Endothelial cell of umbilical vein (primary cell): ENCODE measurements around the gene IKZF1.

Experiments used
- POLR2A ChIP-seq: IDR thresholded peaks from 2 replicates; pipeline ENCODE4 v1.6.1; 2012; ENCODE audit warnings: low read depth, mild to moderate bottlenecking, control low read depth, low read length
- TF ChIP-seq, protein P1 (sequence below), 2 donors: IDR thresholded peaks; 1 replicate in 1 of 2; 2 replicates in 1 of 2; pipeline ENCODE4 v1.5.1; 2011; ENCODE audit warnings: low read length in 2 of 2, mild to moderate bottlenecking in 2 of 2, moderate library complexity in 2 of 2, control low read depth in 1 of 2, inconsistent platforms in 1 of 2, low read depth in 1 of 2; ENCODE audit not compliant: insufficient read depth in 1 of 2; ENCODE audit errors: extremely low read depth in 1 of 2

DNA sequence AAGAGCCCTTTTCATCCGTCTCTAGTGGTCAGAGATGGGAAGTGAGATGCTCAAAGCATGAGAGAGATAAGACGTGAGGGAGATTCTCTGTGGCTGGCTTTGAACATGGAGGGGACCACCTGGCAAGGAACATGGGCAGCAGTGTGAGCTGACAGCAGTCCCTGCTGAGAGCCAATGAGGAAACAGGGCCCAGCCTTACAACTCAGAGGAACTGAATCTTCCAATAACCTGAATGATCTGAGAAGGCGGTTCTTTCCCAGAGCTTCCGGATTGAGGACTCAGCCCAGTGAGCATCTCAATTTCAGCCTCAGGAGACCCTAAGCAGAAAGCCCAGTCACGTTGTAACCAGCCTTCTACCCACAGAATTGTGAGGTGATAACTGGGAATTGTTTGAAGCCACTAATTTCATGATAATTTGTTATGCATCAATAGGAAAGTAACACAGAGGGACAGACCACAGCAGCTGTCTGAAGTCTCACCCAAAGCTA lies 33.9 kb upstream of the IKZF1 start:
- TF ChIP-seq POLR2A, result no peak
- TF ChIP-seq, protein P1, sequence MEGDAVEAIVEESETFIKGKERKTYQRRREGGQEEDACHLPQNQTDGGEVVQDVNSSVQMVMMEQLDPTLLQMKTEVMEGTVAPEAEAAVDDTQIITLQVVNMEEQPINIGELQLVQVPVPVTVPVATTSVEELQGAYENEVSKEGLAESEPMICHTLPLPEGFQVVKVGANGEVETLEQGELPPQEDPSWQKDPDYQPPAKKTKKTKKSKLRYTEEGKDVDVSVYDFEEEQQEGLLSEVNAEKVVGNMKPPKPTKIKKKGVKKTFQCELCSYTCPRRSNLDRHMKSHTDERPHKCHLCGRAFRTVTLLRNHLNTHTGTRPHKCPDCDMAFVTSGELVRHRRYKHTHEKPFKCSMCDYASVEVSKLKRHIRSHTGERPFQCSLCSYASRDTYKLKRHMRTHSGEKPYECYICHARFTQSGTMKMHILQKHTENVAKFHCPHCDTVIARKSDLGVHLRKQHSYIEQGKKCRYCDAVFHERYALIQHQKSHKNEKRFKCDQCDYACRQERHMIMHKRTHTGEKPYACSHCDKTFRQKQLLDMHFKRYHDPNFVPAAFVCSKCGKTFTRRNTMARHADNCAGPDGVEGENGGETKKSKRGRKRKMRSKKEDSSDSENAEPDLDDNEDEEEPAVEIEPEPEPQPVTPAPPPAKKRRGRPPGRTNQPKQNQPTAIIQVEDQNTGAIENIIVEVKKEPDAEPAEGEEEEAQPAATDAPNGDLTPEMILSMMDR (IDR thresholded peaks at IDR 0.05; ENCODE audit: extremely low read depth in 1 of 2, insufficient read depth in 1 of 2, low read depth in 1 of 2, low read length in 2 of 2), result no peak
